ENCODE measurements around the gene NRG2.

NRG2 gene

GRCh38 chr5:140038373-140038957 is 4.6 kb downstream of the NRG2 start:
- peak overlapping the region; percentile 37 for H3K4me3 ChIP-seq (ENCODE audit: control insufficient read depth, low read depth, low read length)
- DNase-seq (ENCODE audit: low read depth) = no peak
- no peak for TF ChIP-seq CTCF (IDR thresholded peaks at IDR 0.05; ENCODE audit: control insufficient read depth, insufficient read depth, low read depth, low read length, missing control alignments)

DNA sequence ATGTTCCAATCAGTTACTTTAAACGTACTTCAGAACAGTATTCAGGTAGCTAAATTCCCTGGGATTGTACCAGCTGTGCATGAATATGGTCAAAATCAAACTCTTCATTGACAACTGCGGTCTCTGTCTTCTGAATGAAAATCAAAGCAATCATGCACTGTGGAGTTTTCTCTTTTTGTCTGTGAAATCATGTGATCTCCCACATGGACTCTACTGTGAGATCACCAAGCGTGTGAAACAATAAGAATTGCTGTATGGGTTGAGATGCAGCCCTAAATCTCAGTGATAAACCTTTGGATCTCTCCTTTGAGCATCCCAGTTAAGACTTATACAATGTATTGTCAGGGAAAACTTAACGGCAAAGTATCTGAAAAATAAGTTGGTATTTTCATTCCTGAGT is 6.1 kb downstream of the NRG2 start:
- no peak for DNase-seq (ENCODE audit: low read depth)
- no peak for TF ChIP-seq CTCF (IDR thresholded peaks at IDR 0.05; ENCODE audit: control insufficient read depth, insufficient read depth, low read depth, low read length, missing control alignments)
- H3K4me3 ChIP-seq (ENCODE audit: control insufficient read depth, low read depth, low read length) = no peak overlapping the region

GRCh38 chr5:140035881-140036280 is 7.2 kb downstream of the NRG2 start:
- H3K4me3 ChIP-seq (ENCODE audit: control insufficient read depth, low read depth, low read length) = no peak overlapping the region
- no peak for DNase-seq (ENCODE audit: low read depth)
- no peak for TF ChIP-seq CTCF (IDR thresholded peaks at IDR 0.05; ENCODE audit: control insufficient read depth, insufficient read depth, low read depth, low read length, missing control alignments)

DNA sequence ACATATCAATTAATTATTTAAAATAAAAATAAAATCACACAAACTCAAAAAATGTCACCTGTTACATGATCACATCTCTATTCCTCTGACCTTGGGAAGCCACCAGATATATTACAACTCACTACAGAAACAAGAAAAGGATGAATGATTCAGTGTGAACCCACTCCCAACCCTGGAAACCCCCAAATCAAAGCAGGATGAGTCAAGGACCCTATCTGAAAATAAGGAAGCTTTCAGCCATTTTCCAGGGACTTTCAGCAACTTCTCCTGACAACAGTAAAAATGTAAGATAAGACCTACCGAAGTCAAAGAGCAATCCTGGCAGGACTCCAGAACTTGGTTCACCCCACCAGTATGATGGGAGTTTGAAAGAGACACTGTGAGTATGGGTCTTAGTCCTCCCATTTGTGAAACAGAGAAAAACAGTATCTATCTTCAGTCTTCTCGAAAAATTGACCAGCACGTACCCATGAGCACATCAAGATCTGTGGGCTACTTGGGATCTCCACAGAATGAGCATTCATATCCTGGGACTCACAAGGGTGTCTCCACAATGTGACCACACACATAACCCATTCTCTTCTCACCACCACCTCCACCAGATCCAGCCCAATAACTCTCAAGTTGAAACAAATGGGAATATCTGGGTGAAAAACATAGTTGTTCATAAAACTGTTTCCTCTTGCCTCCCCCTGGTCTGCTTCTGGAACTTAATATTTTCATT is 9.9 kb downstream of the NRG2 start:
- no peak for TF ChIP-seq CTCF (IDR thresholded peaks at IDR 0.05; ENCODE audit: control insufficient read depth, insufficient read depth, low read depth, low read length, missing control alignments)
- DNase-seq (ENCODE audit: low read depth) = no peak
- H3K4me3 ChIP-seq (ENCODE audit: control insufficient read depth, low read depth, low read length) = no peak overlapping the region

DNA sequence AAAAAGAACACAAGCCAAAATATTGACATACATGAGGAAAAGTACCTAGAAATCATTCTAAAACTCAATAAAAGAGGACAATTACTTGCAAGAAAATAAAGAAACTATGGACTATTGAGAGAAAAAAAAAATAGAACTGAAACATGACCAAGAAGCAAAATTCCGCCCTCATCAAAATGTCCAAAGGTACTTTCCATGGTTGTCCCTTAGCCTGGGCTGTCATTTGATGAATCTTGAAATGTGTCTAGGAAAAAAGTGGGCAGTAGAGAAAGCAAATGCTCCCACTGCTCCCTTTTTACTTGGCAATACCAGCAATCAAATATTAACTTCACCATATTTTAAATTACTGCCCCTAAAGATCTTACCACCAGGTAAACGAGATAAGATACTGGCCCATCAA is 10.8 kb downstream of the NRG2 start:
- no peak for DNase-seq (ENCODE audit: low read depth)
- TF ChIP-seq CTCF (IDR thresholded peaks at IDR 0.05; ENCODE audit: control insufficient read depth, insufficient read depth, low read depth, low read length, missing control alignments) = no peak

GRCh38 chr5:140027807-140028206 is 15.3 kb downstream of the NRG2 start:
- no peak for DNase-seq (ENCODE audit: low read depth)
- no peak for TF ChIP-seq CTCF (IDR thresholded peaks at IDR 0.05; ENCODE audit: control insufficient read depth, insufficient read depth, low read depth, low read length, missing control alignments)
- no peak overlapping the region for H3K4me3 ChIP-seq (ENCODE audit: control insufficient read depth, low read depth, low read length)

More for the DNA sequence above, 10.8 kb downstream of the NRG2 start:
- no peak overlapping the region for H3K4me3 ChIP-seq (ENCODE audit: control insufficient read depth, low read depth, low read length)

Measured in AG09309 (cell line).